Measurements from ENCODE around the gene CRY2.
"Not testable (repeated sequence)": the region's sequence is repeated elsewhere in the genome, so short reads cannot be mapped to it uniquely, and the experiment has no call there.

The CRY2 gene

DNA sequence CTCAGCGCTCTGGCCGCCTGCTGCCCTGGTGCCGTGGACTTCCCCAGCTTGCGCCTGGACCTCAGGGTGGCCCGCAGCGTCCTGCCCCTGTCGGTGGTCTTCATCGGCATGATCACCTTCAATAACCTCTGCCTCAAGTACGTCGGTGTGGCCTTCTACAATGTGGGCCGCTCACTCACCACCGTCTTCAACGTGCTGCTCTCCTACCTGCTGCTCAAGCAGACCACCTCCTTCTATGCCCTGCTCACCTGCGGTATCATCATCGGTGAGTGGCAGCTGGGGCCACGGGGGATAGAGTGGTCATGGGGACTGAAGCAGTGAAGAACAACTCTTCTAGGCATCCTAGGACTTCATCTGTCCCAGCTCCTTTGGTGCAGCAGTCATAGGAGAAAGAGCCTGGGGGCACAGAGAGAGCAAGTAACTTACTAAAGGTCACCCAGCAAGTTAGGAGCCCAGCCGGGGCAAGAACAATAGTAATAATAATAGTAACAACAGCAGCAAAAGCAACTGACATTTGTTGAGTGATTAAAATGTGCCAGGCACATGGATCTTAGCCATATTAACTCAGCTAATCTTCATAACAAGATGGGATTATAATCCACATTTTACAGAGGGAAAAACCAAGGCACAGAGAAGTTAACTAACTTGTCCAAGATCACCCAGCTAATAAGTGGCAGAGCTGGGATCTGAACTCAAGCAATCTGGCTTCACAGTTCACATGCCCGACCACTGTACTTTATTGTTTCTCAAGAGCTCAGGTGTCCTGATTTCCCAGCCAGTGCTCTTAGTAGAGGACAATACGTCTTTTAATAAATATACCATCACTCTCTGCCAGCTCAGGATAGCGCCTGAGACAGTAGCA is 41.0 kb upstream of the CRY2 start:
- Histone ChIP-seq H3K9me3 (ENCODE audit: insufficient read depth, low read depth, low read length) (no peaks in the 10 kb centered on the region), H3K9ac (ENCODE audit: low read depth, low read length) (peak overlapping the region; percentile 77; the same call in 1 of the 2 replicates), H3K4me1 (ENCODE audit: insufficient read depth, low read length) (peaks cover 5% of the 10 kb centered on the region; the same call in 1 of the 2 replicates), H3K36me3 (ENCODE audit: insufficient read depth, low read depth, low read length) (peaks cover 12% of the 10 kb centered on the region), H3K27me3 (ENCODE audit: insufficient read depth, low read length) (peaks cover 31% of the 10 kb centered on the region), H3K4me3 (ENCODE audit: low read length) (peak overlapping the region; percentile 88), H3K27ac (ENCODE audit: low read length) (no peak overlapping the region)

- Histone ChIP-seq H3K4me3 (ENCODE audit: low read length) (no peak overlapping the region), H3K9ac (ENCODE audit: low read depth, low read length) (no peak overlapping the region), H3K36me3 (ENCODE audit: insufficient read depth, low read depth, low read length) (peaks cover 20% of the 10 kb centered on the region), H3K9me3 (ENCODE audit: insufficient read depth, low read depth, low read length) (no peaks in the 10 kb centered on the region), H3K27ac (ENCODE audit: low read length) (no peak overlapping the region), H3K27me3 (ENCODE audit: insufficient read depth, low read length) (peaks cover 25% of the 10 kb centered on the region), H3K4me1 (ENCODE audit: insufficient read depth, low read length) (peaks cover 5% of the 10 kb centered on the region; the same call in 1 of the 2 replicates)
Measured at GRCh38 chr11:45806937-45807791, 40.1 kb upstream of the CRY2 start.

DNA sequence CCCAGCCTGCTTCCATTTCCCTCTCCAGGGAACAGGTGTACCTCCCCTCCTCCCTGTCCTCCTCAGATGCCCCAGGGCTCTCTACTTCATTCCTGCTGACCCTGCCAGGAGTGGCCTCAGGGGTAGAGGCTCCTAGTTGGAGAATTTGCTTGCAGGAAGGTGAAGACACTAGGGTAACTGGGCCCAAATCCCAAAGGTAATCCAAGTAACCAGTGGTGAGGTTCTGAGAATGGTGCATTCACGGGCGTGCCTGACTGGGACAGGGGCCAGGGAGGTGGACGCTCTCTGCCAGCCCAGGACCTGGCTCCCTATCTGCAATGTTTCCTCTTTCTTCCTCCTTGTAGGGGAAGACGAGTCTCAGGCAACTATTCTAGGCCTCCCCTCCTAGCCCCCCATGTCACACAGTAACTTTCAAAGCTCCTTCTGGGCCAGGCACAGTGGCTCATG is 39.5 kb upstream of the CRY2 start:
- Histone ChIP-seq H3K4me1 (ENCODE audit: insufficient read depth, low read length) (peaks cover 5% of the 10 kb centered on the region; the same call in 1 of the 2 replicates), H3K9me3 (ENCODE audit: insufficient read depth, low read depth, low read length) (no peaks in the 10 kb centered on the region), H3K27ac (ENCODE audit: low read length) (no peak overlapping the region), H3K27me3 (ENCODE audit: insufficient read depth, low read length) (peaks cover 19% of the 10 kb centered on the region), H3K9ac (ENCODE audit: low read depth, low read length) (no peak overlapping the region), H3K4me3 (ENCODE audit: low read length) (no peak overlapping the region), H3K36me3 (ENCODE audit: insufficient read depth, low read depth, low read length) (peaks cover 20% of the 10 kb centered on the region)

DNA sequence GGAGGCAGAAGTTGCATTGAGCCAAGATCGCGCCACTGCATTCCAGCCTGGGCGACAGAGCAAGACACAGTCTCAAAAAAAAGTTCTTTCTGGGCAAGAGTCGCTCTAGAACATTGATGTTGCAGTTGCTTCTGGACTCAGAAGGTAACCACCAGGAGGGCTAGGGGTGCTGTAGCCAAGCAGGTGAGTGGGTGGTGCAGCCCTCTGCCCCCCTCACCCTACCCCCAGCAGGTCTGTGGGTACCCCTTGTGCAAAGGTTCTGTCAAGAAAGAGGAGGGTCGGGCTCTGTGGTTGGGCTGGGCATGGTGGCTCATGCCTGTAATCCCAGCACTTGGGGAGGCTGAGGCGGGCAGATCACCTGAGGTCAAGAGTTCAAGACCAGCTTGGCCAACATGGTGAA is 38.8 kb upstream of the CRY2 start:
- H3K9ac ChIP-seq (ENCODE audit: low read depth, low read length); H3K9me3 ChIP-seq (ENCODE audit: insufficient read depth, low read depth, low read length); H3K4me1 ChIP-seq (ENCODE audit: insufficient read depth, low read length); H3K27ac ChIP-seq (ENCODE audit: low read length); H3K4me3 ChIP-seq (ENCODE audit: low read length): not testable (repeated sequence)
- Histone ChIP-seq H3K27me3 (ENCODE audit: insufficient read depth, low read length) (peaks cover 13% of the 10 kb centered on the region), H3K36me3 (ENCODE audit: insufficient read depth, low read depth, low read length) (peaks cover 20% of the 10 kb centered on the region)

DNA sequence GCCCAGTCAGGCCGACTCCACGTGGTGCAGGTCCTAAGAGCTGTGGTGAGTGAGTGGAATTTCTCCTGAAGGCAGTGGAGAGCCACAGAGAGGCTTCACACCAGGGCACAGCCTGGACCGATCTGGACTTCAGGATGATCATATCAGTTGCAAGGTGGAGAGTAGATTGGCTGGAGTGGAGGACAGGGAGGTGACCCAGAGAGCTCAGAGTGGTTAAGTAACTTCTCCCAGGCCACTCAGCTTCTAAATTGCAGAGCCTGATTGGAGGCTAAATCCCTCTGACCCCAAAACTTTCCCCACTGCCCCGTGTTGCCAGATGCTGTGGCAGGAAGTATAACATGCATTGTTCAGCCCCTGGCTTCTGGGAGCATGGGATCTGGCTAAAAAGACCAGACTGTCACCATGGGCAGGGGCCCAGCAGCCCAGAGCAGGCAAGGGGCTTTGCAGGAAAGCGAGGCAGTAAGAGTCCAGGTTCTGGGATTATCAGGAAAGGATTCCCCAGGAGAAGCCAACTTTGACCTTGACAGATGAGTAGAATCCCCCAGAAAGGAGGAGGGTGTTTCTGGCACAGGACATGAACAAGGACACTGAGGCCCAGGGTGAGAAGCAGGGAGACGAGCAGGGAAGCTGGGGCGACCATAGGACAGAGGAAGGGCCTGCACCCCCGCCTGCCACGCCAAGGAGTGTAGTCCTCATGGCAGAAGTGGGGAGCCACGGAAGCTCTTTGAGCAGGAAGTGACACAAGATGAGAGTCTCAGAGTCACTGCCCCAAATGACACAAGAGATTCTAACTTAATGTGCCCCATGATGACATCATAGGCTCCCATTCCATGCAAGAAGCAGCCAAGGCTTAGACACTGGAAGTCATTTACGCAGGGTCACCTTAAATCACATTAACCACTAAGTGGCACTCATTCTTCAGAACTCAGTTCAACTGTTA is 37.5 kb upstream of the CRY2 start:
- H3K27me3 ChIP-seq (ENCODE audit: insufficient read depth, low read length): no peaks in the 10 kb centered on the region; the same call in 1 of the 2 replicates
- no peak overlapping the region for H3K27ac ChIP-seq (ENCODE audit: low read length)
- H3K36me3 ChIP-seq (ENCODE audit: insufficient read depth, low read depth, low read length): peaks cover 20% of the 10 kb centered on the region
- H3K9ac ChIP-seq (ENCODE audit: low read depth, low read length): no peak overlapping the region
- no peak overlapping the region for H3K4me3 ChIP-seq (ENCODE audit: low read length)
- no peaks in the 10 kb centered on the region for H3K9me3 ChIP-seq (ENCODE audit: insufficient read depth, low read depth, low read length)
- H3K4me1 ChIP-seq (ENCODE audit: insufficient read depth, low read length): peaks cover 5% of the 10 kb centered on the region; the same call in 1 of the 2 replicates

GRCh38 chr11:45810431-45811108 is 36.7 kb upstream of the CRY2 start:
- peaks cover 5% of the 10 kb centered on the region; the same call in 1 of the 2 replicates for H3K4me1 ChIP-seq (ENCODE audit: insufficient read depth, low read length)
- H3K9ac ChIP-seq (ENCODE audit: low read depth, low read length): no peak overlapping the region
- no peak overlapping the region for H3K27ac ChIP-seq (ENCODE audit: low read length)
- no peak overlapping the region for H3K4me3 ChIP-seq (ENCODE audit: low read length)
- peaks cover 20% of the 10 kb centered on the region for H3K36me3 ChIP-seq (ENCODE audit: insufficient read depth, low read depth, low read length)
- H3K9me3 ChIP-seq (ENCODE audit: insufficient read depth, low read depth, low read length): no peaks in the 10 kb centered on the region
- no peaks in the 10 kb centered on the region for H3K27me3 ChIP-seq (ENCODE audit: insufficient read depth, low read length)

DNA sequence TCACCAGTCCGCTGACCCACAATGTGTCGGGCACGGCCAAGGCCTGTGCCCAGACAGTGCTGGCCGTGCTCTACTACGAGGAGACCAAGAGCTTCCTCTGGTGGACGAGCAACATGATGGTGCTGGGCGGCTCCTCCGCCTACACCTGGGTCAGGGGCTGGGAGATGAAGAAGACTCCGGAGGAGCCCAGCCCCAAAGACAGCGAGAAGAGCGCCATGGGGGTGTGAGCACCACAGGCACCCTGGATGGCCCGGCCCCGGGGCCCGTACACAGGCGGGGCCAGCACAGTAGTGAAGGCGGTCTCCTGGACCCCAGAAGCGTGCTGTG is 36.2 kb upstream of the CRY2 start:
- Histone ChIP-seq H3K36me3 (ENCODE audit: insufficient read depth, low read depth, low read length) (peaks cover 20% of the 10 kb centered on the region), H3K9ac (ENCODE audit: low read depth, low read length) (no peak overlapping the region), H3K4me3 (ENCODE audit: low read length) (no peak overlapping the region), H3K4me1 (ENCODE audit: insufficient read depth, low read length) (peaks cover 6% of the 10 kb centered on the region; the same call in 1 of the 2 replicates), H3K27me3 (ENCODE audit: insufficient read depth, low read length) (no peaks in the 10 kb centered on the region), H3K9me3 (ENCODE audit: insufficient read depth, low read depth, low read length) (no peaks in the 10 kb centered on the region), H3K27ac (ENCODE audit: low read length) (no peak overlapping the region)

DNA sequence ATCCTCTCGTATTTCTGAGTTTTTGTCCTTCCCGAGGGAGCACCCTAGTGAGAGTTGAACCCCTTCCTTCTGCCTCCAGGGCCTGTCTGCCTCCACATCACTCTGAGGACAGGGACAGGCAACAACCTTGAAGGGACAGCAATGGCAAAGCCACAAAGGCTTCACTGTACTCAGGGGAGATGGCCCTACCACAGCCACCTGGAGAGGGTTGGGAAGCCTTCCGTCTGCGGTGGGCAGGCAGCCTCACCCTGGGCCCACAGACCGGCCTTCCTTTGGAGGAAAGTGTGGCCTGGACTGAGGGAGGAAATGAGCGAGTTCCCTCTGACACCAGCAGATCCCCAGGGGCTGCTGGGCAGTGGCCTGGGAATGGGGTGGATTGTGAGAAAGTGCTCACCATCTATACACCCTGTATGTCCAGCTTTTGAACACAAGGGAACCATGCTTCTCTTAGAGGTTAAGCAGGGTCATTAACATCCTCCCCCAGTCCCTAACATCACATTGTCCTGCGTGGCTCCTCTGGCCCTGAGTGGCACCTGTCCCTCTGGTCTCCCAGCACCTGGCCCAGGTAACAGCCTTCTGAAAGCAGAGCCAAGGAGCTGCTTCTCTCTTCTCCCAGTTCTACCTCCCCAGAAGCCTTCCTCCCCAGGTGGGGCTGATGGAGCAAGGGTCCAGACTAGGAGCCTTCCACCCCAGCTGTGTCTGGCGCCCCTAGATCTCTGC is 35.5 kb upstream of the CRY2 start:
- H3K9me3 ChIP-seq (ENCODE audit: insufficient read depth, low read depth, low read length): no peaks in the 10 kb centered on the region
- H3K27me3 ChIP-seq (ENCODE audit: insufficient read depth, low read length): no peaks in the 10 kb centered on the region
- peaks cover 20% of the 10 kb centered on the region for H3K36me3 ChIP-seq (ENCODE audit: insufficient read depth, low read depth, low read length)
- no peak overlapping the region for H3K27ac ChIP-seq (ENCODE audit: low read length)
- H3K4me3 ChIP-seq (ENCODE audit: low read length): no peak overlapping the region
- H3K4me1 ChIP-seq (ENCODE audit: insufficient read depth, low read length): peaks cover 4% of the 10 kb centered on the region; the same call in 1 of the 2 replicates
- no peak overlapping the region for H3K9ac ChIP-seq (ENCODE audit: low read depth, low read length)

DNA sequence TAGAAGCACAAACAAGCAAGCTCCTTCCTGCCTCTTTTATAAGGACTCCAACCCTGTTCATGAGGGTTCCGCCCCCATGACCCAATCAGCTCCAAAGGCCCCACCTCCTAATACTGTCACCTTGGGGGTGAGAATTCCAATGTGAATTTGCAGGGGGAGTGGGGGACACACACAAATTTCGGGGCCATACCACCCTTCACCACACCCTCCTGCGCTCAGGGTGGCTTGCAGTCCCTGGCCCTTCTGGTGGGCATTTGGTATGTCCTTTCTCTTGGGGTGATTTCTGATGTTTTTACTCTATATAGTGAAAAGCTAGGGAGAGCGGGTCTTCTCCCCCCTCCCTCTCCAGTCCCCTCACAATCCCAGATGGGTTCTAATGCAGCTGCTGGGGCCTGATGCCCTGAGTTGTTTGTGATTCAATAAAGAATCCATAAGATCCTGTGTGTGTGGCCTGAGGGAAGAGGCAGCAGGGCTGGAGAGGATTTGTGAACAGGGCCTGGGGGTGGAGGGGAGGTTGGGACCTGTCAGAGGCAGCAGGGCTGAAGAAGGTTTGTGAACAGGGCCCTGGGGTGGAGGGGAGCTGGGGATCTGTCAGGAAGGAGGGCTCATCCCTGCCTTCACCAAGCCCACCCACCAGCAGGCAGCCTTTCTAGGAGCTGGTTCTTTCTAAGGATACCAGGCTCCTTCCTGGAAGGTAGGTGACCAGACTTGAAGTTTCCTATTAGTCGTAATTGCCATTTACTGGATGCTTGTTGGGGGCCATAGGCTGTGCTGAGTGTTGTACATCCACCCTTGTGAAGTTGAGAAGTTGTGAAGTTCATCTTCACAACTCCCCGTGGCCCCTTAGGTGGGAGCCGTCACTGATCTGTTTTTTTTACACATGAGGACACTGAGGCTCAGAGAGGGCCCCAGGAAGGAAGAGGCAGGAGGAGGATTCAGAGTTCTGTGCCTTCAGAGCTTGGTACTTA is 34.4 kb upstream of the CRY2 start:
- H3K4me1 ChIP-seq (ENCODE audit: insufficient read depth, low read length): peaks cover 7% of the 10 kb centered on the region; the same call in 1 of the 2 replicates
- peaks cover 20% of the 10 kb centered on the region for H3K36me3 ChIP-seq (ENCODE audit: insufficient read depth, low read depth, low read length)
- no peak overlapping the region for H3K27ac ChIP-seq (ENCODE audit: low read length)
- no peak overlapping the region for H3K9ac ChIP-seq (ENCODE audit: low read depth, low read length)
- peaks cover 4% of the 10 kb centered on the region; the same call in 1 of the 2 replicates for H3K27me3 ChIP-seq (ENCODE audit: insufficient read depth, low read length)
- no peaks in the 10 kb centered on the region for H3K9me3 ChIP-seq (ENCODE audit: insufficient read depth, low read depth, low read length)
- H3K4me3 ChIP-seq (ENCODE audit: low read length): no peak overlapping the region
